Endometrial microvascular endothelial cells (primary cell): Measurements from ENCODE around the gene PECR. TPM values are rescaled to one million over a fixed set of nuclear protein-coding genes. Genes with fewer than 3 reads are reported as not detected.

Source experiments
- in situ Hi-C: cut with HindIII; loops from 2 replicates; pipeline ENCODE4 v1.10.0; 2017; ENCODE audit warnings: low sequenced_read_pairs, low pct_unique_long_range_greater_than_20kb; ENCODE audit errors: inconsistent ontology term
- total RNA-seq: library from RNA; depleted of rRNA; stranded (reverse); fragments of >200 nt; gene quantifications from one replicate; pipeline ENCODE4 v1.2.3, GENCODE V29; 2015; ENCODE audit errors: inconsistent ontology term

The PECR gene
- total RNA-seq, 1 donor from 2014 or later = 3.5 TPM

DNA sequence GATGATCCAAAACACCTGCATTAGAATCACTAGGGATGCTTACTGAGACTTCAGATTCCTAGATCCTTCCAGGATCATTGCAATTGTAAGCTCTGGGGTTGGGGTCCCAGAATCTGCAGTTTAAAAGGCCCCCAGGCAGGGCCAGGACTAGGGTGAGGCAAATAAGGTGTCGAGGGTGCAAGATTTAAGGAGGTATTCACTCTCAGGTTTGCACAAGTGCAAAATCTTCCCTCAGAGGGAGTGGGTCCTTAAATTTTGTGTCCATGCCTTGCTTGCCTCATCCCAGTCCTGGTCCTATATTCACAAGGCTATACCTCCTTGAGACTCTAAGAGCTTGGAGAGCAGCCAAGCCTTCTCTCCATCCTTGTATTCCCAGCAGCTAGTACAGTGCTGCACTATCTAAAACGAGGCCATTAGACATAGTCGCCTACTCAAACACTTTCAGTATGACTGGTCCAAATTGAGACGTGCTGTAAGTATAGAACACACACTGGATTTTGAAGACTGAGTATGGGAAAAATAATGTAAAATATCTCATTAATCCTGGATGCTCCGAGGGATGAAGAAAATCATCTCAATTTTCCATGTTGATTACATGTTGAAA is 36.6 kb downstream of the PECR start:
- in situ Hi-C loops = no loop called here

DNA sequence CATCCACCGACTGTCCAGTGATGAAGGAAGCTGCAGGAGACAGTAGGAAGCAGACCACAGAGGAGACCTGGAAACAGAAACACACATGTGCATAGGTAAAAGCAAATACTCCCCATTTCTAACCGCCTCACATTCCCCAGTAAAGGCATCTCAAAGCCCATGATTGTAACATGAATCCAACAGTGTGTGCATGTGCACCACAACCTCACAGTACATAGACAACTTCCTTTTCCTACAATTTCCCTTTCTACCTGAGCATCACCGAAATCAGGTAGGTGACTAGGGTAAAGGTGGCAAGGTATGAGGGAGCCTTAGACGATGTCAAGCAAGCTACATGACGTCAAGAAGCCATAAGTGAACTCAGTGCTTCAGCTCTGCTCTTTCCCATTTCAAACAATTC is 37.7 kb downstream of the PECR start:
- in situ Hi-C loops = no loop called here

DNA sequence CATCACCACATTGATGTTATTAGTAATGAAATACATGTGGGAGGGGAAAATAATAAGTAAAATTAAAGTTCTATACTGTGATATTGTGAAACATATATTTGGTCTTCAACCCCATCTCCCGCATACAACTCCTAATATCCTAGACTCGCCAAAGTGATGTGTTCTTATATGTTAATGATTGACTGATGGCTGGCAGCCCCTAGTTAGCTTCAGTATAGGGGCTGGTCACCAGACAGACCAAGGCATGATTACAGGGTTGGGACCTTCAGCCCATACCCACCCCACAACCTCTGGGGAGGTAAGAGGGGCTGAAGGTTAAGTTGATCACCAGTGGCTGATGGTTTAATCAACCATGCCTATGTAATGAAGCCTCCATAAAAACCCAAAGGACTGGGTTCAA is 40.2 kb downstream of the PECR start:
- in situ Hi-C loops = no loop called here

DNA sequence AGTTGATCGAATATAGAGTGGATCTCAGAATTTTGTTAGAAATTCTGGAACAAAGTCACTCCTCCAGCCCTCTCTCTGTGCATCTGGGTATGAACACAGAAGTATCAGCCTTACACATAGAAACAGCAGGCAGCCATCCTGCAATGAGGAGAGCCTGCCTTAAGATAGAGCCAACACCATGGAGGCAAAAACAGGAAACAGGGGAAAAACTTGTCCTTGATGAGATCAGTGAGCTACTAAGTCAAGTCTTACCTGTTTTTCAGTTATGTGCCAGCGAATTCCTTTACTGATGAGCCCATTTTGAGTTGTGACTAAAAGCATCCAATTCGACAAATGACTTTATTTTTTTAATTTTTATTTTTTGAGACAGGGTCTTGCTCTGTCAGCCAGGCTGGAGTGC is 41.7 kb downstream of the PECR start:
- in situ Hi-C loops = no loop called here

DNA sequence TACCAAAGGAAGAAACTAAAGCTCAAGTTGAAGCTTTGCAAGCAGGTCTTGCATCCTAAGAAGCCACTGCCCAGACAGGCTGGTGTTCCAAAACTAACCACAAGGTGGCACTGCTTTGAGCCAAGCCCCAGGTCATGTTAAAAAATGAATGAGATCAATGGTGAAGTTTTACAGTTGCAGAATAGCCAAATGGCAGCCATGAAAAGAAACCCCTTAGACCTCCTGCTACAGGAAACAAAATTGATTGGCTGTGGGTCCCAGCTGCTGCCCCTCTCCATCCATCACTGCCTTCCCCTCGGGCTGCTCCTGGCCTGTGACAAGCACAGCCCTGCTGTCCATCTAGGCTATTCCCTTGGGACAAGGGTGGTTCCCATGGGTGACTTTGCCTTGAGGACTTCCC is 47.5 kb downstream of the PECR start:
- in situ Hi-C loops = no loop called here

DNA sequence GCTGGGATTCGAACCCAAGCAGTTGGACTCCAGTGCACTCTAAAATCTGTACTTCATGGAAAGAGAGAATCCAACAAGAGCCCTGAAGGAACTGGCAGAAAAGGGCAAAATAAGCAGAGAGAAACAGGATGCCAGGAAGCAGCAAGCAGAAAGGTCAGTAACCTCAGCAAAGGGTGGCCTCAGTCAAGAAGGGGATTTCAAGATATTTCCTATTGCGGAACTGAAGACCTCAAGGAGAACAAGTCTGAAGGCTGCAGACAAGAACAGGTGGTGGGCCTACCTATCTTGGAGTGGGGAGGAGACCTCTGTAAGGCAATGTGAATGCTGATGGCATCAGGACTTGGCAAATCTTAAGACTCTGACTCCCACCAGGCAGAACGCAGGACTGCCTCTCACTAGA is 48.2 kb downstream of the PECR start:
- in situ Hi-C loops = no loop called here

DNA sequence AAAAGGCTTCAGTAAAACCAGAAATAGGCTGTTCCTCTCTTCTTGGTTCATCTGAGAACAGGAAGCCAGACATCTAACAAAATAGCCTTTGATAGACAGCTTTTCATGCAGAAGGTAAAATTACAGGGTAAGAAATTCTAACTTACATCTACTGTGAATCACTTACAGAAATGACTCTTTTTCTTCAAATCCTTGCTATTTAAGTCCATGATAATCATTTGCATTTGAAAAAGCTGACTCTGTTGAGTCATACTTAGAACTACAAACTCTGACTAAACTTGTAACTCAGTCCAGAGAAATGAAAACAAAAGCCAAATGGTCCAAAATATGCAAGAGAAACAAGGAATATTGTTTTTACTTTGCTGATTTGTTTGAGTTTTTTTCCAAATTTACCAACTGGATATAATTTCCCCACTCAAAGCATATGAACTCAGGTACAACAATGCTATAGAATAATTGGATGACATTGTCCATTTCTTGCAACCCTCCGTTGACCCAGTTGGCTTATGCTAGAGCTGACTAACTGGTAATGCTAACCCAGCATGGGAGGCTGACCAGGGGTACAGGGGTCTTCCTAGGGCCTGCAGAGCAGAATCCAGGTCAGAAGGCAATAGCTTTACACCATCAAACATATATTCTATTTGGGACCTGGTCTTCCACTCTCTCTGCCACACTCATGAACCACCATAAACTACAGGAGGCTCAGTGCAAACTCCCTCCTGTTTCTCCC is 49.5 kb downstream of the PECR start:
- in situ Hi-C loops = no loop called here

DNA sequence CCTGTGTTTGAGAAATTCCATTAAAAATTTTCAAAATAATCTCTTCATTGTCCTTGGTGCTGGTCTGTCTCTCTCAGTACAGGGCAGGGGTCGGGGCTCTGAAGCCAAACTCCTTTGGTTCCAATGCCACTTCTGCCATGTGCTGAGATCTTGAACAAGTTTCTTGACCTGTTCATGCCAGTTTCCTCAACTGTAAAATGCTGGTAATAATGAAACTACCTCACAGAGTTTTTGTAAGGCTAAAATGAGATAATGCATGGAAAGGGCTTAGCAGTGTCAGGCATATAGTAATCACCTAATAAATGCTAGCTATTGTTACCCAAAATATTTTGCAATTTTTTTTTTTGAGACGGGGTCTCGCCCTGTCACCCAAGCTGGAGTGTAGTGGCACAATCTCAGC is 51.4 kb downstream of the PECR start:
- in situ Hi-C loops = no loop called here

DNA sequence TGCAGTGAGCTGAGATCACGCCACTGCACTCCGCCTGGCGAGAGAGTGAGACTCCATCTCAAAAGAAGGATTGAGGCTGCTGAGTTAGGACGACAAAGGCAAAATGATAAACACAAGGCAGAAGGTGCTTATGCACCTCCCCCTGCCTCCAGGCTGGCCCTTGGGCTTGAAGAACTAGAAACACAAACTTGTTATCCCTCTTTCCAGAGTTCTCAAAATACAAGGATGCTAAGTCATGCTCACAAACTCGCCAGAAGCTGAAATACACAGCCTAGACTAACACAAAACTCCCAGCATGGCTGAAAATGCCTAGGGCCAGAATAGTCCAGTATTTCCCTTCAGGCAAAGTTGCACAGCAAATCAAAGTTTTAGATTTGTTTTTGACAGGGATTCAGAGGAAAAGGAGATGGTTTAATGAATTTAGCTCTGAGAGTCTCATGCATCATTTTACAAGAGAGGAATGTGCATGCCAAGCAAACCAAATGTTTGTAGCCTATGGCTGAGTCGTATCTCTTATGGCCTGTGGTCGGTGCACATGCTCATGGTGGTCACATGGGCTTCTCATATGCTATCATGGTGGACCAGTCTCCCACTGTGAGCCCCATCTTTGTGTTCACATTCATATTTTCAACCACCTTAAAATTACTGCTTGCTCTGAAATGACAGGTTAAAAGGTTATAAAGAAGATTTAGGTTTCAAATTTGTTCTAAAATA is 52.0 kb downstream of the PECR start:
- in situ Hi-C loops = no loop called here

DNA sequence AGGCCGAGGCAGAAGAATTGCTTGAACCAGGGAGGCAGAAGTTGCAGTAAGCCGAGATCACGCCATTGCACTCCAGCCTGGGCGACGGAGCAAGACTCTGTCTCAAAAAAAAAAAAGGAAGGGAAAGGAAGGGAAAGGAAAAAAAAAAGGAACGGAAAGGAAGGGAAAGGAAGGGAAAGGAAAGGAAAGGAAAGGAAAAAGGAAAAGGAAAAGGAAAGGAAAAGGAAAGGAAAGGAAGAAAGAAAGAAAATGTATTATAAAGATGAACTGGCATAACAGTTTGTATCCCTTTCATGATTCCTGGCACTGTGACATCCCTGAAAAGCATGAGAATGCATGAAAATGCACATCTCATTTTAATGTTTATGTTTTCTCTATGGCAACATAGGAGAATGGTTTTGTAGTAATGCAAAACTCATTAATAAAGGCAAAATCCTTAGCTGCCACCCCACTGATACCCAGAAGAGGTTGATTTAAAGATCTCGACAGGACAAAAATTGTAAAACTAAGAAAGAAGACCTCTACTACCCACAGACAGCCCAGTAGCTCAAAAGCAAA is 56.8 kb downstream of the PECR start:
- in situ Hi-C loops = no loop called here

DNA sequence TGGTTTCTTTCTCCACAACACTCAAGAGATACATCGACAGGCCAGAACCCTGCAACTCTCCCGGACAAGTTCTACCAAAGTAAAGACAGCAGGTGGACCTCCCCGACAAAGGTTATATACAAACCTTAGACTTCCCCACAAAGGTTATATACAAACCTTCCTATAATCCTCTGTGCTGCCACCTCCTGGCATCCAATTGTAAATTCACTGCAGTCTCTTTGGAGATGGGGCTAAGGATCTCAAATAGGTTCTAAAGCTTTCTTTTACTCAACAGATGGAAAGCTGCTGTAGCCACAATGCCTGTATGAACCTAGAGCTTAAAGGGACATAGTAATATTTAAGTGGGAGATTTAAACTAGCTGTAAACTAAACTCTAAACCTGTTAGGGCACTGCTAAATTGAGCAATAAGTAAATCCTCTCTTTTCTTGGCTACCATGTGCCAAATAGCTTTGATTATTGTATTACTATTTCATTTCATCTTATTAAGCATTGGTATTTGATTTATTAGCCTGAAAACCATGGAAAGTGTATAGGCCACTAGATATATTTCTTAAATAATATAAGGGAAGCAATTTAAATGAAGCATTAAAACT is 58.5 kb downstream of the PECR start:
- in situ Hi-C loops = no loop called here

DNA sequence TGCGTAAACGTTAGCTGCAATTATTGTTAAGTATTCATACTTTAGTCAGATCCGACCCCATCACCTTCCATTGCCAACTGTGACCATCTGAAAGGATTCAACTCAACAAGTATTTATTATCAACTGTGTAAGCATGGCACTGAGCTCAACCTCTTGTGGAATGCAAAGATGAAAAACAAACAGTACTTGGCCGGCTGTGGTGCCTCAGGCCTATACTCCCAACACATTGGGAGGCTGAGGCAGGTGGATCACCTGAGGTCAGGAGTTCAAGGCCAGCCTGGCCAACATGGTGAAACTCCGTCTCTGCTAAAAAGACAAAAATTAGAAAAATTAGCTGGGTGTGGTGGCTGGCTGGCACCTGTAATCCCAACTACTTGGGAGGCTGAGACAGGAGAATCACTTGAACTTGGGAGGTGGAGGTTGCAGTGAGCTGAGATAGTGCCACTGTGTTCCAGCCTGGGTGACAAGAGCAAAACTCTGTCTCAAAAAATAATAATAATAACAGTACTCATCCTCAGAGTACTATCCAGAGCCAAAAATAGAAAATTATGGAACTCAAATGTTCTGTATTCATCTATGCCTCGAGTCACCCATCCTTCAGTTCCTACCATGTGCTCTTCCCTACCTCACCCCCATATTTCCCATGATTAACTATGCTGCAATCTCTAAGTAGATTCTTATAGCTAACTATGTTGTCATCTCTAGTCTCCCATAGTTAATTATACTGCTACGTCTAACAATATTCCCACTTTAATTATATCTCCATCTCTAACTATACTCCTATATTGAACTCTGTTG is 59.6 kb downstream of the PECR start:
- in situ Hi-C loops = no loop called here

DNA sequence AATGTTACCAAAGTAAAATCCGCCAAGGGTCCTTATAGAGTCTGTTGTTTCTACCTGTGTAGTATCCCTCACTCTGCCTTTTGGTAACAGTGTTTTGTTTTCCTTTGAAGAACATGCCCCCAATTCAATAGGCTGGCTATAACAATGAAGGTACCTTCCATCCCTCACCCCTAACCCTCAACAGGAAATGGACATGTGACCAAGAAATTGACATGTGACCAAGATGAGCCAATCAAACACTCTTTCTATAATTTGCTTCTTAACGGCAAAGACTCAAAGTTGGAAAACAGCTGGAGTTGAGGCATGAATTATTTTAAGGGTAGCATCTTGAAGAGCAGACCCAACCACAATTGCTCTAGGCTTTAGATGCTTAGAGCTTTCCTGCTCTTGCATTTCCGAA is 62.9 kb downstream of the PECR start:
- in situ Hi-C loops = no loop called here

DNA sequence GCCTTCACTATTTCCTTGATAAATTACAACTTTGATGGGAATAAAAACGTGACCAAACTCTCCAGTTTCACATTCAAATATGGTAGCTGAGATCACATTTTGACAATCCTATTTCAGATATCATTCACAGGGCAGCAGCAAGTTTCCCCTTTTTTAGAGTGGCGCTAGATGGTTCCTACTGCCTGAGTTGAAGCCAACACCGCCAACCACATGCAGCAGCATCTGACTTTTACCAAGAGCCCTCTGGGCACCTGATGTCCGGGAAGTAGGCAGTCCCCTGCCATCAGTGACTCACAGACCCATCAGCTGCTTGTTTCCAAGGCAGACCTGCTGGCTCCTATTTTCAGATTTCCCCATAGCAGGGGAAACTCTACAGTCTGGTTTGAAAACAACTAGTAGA is 64.2 kb downstream of the PECR start:
- in situ Hi-C loops = no loop called here

DNA sequence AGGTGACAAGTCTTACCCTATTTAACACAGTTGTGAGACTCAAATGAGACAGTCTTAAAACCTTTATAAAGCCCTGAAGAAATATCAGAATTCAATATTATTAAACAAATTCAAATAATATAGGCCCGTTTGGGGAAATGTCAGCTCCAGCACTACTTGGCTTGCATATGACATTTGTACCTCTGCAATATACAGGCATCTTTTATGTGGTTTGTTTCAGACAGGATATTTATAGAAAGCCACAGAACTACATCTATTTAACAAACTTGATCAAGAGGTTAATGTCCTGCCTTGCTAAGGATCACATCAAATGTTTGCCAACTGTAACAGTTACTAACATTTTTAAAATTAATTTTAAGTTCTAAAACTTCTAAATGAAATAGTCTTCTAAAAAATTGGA is 65.0 kb downstream of the PECR start:
- in situ Hi-C loops = no loop called here

DNA sequence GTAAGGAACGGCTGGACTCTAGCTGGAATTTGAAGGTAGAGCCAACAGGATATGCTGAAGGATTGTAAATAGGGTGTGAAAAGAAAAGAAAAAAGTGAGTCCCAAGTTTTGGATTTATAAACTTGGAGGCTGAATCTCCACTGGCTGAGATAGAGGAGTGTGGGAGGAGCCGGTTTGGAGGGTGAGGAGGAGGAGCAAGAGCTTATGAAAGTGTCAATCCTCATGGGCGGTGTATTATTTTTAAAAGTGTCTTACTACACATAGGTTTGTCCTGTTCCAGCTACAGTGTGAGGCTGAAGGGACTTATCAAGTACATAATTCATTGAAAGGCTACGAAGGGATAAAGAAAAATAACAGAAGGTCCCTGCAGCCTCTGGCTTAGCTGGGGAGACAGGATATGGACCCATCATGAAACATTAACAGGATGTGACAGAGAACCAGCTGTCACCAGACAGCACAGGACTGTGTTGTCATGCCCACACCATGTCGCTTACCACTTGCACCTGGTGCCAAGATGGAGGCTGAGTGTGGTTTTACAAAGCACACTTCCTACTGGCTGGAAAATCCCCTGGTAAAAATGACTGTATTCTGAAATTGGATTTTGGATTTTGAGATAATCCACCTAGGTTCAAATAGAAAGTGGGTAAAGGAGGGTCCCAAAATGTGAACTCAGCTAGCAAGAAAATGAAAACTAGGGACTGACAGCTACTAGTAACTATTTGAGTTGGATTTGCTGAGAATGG is 65.7 kb downstream of the PECR start:
- in situ Hi-C loops = no loop called here

DNA sequence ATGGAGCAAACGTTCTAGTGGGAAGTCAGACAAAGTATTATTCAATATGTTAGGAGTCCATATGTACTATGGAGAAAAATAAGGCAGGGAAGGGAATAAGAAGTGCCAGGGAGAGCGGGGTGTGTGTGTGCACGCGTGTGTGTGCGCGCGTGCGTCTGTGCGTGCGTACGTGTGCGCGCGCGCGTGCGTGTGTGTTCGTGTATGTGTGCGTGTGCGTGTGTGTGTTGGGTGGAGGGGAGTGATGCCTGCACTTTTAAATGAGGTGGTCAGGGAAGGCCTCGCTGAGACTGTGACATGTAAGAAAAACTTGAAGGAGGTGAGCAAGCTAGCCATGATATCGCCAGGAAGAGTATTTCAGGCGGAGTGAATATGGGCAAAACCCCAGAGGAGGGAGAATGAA is 66.6 kb downstream of the PECR start:
- in situ Hi-C loops = no loop called here

DNA sequence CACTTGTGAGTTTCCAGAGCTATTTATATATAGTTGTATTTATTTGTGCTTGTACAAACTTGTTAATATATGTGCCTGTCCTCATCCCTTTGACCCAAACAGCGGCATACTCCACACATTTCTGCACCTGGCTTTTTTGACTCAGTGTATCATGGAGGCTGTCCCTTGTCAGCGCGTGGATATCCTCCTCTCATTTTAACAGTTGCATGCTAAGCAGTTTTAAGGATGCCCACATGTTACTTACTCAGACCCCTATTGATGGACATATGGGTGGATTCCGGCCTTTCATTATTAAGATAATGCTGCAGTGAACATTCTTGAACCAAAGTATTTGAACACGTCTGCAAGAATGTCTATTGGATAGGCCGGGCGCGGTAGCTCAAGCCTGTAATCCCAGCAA is 67.6 kb downstream of the PECR start:
- in situ Hi-C loops = no loop called here
